OCI-M2 (cell line): ENCODE data around the gene NNMT.

Source experiments
- DNase-seq: peaks from one replicate; lab custom pipeline; 2025; ENCODE audit not compliant: unreplicated experiment; lab: John Stamatoyannopoulos, UW

The NNMT gene

GRCh38 chr11:114282488-114282887, 13.7 kb upstream of the NNMT start:
- no peak for DNase-seq

- no peak for DNase-seq
These were observed 12.8 kb upstream of the NNMT start for GRCh38 chr11:114283422-114283821.

- no peak for DNase-seq
These were observed 12.2 kb upstream of the NNMT start for GRCh38 chr11:114284021-114284420.

GRCh38 chr11:114284914-114285313, 11.3 kb upstream of the NNMT start:
- no peak for DNase-seq

GRCh38 chr11:114285599-114285998, 10.6 kb upstream of the NNMT start:
- no peak for DNase-seq

- no peak for DNase-seq
These were observed 10.0 kb upstream of the NNMT start for GRCh38 chr11:114286229-114286628.

GRCh38 chr11:114287154-114287553, 9.0 kb upstream of the NNMT start:
- no peak for DNase-seq

GRCh38 chr11:114288136-114288535, 8.1 kb upstream of the NNMT start:
- DNase-seq: no peak

- no peak for DNase-seq
These were observed 6.4 kb upstream of the NNMT start for GRCh38 chr11:114289779-114290178.

- no peak for DNase-seq
These were observed 5.5 kb upstream of the NNMT start for GRCh38 chr11:114290503-114291235.

GRCh38 chr11:114291381-114291780, 4.8 kb upstream of the NNMT start:
- no peak for DNase-seq

GRCh38 chr11:114291842-114292680, 4.1 kb upstream of the NNMT start:
- DNase-seq: no peak

- no peak for DNase-seq
These were observed 2.9 kb upstream of the NNMT start for GRCh38 chr11:114293201-114293711.

GRCh38 chr11:114296605-114297372, 590 bp downstream of the NNMT start:
- no peak for DNase-seq

- no peak for DNase-seq
These were observed 1.9 kb downstream of the NNMT start for GRCh38 chr11:114297806-114298709.

GRCh38 chr11:114298710-114299109, 2.5 kb downstream of the NNMT start:
- DNase-seq: no peak

- DNase-seq: no peak
These were observed 4.9 kb downstream of the NNMT start for GRCh38 chr11:114301088-114301487.

- no peak for DNase-seq
These were observed 5.7 kb downstream of the NNMT start for GRCh38 chr11:114301927-114302326.

- DNase-seq: no peak
These were observed 6.5 kb downstream of the NNMT start for GRCh38 chr11:114302663-114303062.

- DNase-seq: no peak
These were observed 7.9 kb downstream of the NNMT start for GRCh38 chr11:114304065-114304464.
